GM19240 (cell line): ENCODE data around the gene FAM25A.
A peak's percentile ranks its signal among the peaks of the same experiment; 100 is the strongest.
"Not testable (repeated sequence)": the region's sequence is repeated elsewhere in the genome, so short reads cannot be mapped to it uniquely, and the experiment has no call there.

ENCODE experiments used
- DNase-seq: peaks from one replicate; pipeline ENCODE4 v3.0.0; 2011; ENCODE audit warnings: low spot score; ENCODE audit not compliant: insufficient read length

The FAM25A gene

DNA sequence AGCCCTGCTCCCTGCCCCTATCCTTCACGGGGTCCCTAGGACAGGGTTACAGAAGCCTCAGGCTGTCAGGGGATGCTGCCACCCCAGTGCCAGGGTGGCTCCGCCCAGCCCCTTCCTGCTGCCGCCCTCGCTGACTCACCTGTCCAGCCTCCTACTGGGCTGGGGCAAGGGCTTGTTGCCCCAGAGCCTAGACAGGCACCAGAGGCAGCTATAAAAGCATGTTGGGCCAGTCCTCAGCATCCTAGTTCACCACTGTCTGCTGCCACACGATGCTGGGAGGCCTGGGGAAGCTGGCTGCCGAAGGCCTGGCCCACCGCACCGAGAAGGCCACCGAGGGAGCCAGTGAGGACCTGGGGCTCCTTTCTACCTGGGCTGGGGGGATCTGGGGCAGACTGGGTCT is at the start of gene FAM25A:
Gene FAM25A (plus strand): TSS at position 239 of the 400 bp plus-strand sequence. CDS start 31 bp downstream, at position 270.
- DNase-seq = not testable (repeated sequence)

- DNase-seq = no peak
Measured at GRCh38 chr10:86970982-86971231, 49.2 kb upstream of the FAM25A start.

DNA sequence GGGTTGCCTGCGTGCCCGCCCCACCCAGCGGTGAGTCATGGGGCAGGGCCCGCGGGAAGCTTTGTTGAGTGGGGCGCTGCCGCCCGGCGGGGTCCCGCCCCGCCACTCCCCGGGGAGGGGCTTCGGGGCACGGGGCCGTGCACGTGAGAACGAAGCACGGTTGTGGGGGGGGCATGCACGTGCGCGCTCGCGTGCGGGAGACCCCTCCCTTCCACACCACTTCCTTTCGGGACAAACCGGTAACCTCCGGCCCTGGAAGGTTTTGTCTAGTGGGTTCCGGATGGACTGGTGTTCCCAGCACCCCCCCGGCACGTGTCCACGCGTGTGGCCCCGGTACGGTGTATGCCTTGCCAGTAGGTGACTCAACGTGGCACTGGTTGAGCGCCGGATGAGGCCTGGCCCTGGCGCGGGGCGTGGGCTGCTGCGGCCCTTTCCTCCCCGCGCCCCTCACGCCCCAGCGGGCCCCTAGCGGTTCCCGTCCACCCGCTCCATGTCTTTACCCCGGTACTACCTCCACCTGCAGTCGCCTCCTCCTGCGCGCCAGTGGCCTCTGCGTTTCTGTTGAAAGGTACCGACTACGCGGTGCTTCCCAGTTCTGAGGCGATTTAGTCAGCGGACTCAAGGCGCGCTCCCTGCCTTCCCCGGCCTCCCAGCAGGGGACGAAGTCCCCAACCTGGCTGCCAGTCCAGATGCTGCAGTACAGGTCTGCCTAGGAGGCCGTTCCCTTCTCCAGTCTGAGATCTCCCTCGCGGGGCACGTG is 48.7 kb upstream of the FAM25A start:
- peak; percentile 57 for DNase-seq

GRCh38 chr10:86972613-86973380 is 47.3 kb upstream of the FAM25A start:
- DNase-seq = no peak

- no peak for DNase-seq
Measured at GRCh38 chr10:86974484-86974883, 45.6 kb upstream of the FAM25A start.

GRCh38 chr10:86976362-86977056 is 43.6 kb upstream of the FAM25A start:
- DNase-seq = no peak

DNA sequence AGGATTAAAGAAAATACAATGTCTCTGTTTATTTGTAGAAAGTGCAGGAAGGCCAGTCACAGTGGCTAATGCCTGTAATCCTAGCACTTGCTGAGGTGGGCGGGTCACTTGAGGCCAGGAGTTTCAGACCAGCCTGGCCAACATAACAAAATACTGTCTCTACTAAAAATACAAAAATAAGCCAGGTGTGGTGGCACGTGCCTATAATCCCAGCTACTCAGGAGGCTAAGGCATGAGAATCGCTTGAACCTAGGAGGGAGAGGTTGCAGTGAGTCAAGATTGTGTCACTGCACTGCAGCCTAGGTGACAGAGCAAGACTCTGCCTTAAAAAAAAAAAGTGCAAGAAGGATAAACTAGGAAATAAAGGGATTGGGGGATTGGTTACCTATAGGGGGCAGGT is 41.6 kb upstream of the FAM25A start:
- DNase-seq = not testable (repeated sequence)

DNA sequence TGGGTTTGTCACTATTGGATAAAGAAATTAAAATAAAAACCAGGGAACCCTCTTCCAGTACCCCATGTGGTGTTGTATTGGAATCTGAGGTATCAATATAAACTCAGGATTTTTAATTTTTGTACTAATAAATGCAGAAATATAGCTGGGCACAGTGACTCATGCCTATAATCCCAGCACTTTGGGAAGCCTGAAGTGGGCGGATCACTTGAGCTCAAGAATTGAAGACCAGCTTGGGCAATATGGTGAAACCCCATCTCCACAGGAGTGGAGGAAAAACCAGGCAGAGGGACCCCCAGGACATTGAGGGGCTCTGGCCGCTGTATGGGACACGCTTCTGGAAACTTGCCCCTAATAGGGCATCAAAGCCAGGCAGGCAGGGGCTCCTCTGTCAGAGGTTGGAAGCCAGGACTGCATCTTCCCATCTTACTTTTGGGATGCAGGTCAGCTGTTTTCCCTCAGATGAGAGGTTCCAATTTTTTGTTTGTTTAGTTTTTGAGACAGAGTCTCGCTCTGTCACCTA is 40.7 kb upstream of the FAM25A start:
- DNase-seq = no peak

- no peak for DNase-seq
Measured at GRCh38 chr10:86979977-86980448, 40.1 kb upstream of the FAM25A start.

DNA sequence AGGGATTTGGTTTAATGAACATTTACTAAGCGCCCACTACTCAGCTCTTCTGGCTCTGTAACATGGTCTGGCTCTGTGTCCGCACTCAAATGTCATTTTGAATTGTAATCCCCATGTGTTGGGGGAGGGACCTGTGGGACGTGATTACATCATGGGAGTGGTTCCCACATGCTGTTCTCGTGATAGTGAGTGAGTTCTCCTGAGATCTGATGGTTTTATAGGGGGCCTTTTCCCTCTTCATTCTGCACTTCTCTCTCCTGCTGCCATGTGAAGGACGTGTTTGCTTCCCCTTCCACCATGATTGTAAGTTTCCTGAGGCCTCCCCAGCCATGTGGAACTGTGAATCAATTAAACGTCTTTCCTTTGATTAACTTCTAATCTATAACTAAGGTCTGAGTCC is 39.1 kb upstream of the FAM25A start:
- DNase-seq = not testable (repeated sequence)

GRCh38 chr10:86981716-86982115 is 38.4 kb upstream of the FAM25A start:
- no peak for DNase-seq

DNA sequence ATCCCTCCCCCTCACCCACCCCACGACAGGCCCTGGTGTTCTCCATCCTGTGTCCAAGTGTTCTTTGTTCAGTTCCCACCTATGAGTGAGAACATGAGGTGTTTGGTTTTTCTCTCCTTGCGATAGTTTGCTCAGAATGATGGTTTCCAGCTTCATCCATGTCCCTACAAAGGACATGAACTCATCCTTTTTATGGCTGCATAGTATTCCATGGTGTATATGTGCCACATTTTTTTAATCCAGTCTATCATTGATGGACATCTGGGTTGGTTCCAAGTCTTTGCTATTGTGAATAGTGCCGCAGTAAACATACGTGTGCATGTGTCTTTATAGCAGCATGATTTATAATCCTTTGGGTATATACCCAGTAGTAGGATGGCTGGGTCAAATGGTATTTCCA is 35.6 kb upstream of the FAM25A start:
- DNase-seq = not testable (repeated sequence)

DNA sequence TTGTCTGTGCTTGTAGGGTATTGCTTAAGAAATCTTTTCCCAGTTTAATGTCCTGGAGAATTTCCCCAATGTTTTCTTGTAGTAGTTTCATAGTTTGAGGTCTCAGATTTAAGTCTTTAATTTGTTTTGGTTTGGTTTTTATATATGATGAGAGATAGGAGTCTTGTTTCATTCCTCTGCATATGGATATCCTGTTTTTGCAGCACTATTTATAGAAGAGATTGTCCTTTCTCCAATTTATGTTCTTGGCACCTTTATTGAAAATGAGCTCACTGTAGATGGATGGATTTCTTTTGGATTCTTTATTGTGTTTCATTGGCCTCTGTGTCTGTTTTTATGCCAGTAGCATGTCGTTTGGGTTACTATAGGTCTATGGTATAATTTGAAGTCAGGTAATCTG is 31.6 kb upstream of the FAM25A start:
- DNase-seq = no peak

DNA sequence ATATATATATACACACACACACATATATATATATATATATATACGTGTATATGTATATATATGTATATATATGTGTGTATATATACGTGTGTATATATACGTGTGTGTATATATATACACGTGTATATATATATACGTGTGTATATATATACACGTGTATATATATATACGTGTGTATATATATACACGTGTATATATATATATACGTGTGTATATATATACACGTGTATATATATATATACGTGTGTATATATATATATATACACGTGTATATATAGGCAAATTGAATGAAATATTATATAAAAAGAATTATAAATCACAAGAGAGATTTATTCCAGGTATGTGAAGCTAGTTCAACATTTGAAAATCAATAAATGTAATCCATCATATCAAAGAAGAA is 28.7 kb upstream of the FAM25A start:
- DNase-seq = not testable (repeated sequence)

DNA sequence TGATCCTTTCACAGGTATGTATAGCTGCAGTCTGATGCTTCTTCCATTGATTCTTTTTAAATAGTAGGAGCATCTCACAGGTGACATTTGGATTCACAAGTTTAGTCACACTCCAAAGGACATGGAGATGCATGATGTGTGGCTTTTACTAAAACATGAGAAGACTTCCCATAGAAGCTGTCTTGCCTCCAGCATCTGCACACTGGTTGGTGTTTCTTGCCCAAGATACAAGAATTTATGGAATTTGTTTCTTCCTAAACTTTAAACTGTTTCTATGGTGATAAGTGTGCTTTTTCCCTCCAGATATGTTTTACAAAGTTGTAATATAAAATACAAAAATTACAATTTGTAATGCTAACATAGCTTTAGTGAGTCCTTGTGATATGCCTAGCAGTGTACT is 27.6 kb upstream of the FAM25A start:
- no peak for DNase-seq

GRCh38 chr10:86992929-86993328 is 27.2 kb upstream of the FAM25A start:
- DNase-seq = no peak

GRCh38 chr10:86999802-87000403 is 20.2 kb upstream of the FAM25A start:
- not testable (repeated sequence) for DNase-seq

- no peak for DNase-seq
Measured at GRCh38 chr10:87000491-87000890, 19.6 kb upstream of the FAM25A start.

DNA sequence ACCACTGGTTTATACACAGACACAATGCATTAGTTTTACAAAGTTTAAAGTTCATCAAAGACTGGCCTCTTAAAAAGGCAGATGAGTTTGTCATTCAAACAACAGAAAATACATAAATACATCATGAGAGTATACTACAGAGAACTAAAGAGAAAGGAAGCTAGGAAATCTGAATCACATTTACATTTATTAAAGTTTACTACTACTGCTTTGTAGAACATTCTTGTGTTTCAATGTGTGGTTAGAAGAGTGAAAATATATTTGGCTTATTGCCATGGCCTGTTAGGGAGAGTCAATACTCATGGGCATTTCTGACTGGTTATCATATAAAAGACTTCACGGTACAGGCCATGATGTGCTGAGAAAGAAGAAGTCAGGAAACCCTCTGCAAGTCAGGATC is 13.0 kb upstream of the FAM25A start:
- DNase-seq = not testable (repeated sequence)

DNA sequence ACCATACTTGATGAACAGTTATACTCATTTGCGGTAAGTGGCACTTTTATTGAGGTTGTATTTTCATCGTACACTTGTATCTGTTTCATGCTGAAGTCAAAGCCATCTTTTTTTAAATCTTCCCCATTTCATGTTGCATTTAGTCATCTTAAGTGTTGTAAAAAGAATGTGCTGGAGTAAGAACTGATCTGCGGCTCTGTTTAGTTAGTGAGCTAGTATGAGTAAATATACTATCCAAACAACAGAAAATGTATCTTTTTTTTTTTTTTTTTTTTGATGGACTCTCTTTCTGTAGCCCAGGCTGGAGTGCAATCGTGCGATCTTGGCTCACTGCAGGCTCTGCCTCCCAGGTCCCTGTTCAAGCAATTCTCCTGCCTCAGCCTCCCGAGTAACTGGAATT is 12.4 kb upstream of the FAM25A start:
- not testable (repeated sequence) for DNase-seq

- not testable (repeated sequence) for DNase-seq
Measured at GRCh38 chr10:87008303-87008702, 11.8 kb upstream of the FAM25A start.
